Measurements from ENCODE around the gene MYO1F.

DNA sequence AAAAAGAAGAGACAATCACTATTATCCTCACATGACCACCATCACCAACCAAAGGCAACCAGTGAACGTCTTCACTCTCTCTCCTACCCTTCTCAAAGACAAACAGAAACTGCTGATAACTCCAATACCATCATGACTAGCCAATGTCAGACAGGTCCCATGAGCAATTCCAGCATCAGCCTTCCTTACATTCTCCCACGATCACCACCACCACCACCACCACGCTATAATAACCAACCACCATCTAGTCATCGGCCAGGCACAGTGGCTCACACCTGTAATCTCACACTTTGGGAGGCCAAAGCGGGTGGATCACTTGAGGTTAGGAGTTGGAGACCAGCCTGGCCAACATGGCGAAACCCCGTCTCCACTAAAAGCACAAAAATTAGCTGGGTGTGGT is 3.9 kb downstream of the MYO1F start:
- TF ChIP-seq, protein P1, sequence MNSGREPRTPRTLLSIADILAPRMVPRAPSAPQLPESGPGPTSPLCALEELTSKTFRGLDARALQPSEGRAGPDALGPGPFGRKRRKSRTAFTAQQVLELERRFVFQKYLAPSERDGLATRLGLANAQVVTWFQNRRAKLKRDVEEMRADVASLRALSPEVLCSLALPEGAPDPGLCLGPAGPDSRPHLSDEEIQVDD (CRISPR knock-in tag; IDR thresholded peaks at IDR 0.05; ENCODE audit: borderline replicate concordance), result no peak
- no peak for TF ChIP-seq ZNF431 (CRISPR knock-in tag; IDR thresholded peaks at IDR 0.05; ENCODE audit: borderline replicate concordance, low read depth)
- TF ChIP-seq ZNF3 (CRISPR knock-in tag; IDR thresholded peaks at IDR 0.05), result no peak
- TF ChIP-seq KLF16 (CRISPR knock-in tag; IDR thresholded peaks at IDR 0.05), result no peak
- no peak for TF ChIP-seq ZNF570 (CRISPR knock-in tag; IDR thresholded peaks at IDR 0.05; ENCODE audit: borderline replicate concordance)
- TF ChIP-seq, protein P2, sequence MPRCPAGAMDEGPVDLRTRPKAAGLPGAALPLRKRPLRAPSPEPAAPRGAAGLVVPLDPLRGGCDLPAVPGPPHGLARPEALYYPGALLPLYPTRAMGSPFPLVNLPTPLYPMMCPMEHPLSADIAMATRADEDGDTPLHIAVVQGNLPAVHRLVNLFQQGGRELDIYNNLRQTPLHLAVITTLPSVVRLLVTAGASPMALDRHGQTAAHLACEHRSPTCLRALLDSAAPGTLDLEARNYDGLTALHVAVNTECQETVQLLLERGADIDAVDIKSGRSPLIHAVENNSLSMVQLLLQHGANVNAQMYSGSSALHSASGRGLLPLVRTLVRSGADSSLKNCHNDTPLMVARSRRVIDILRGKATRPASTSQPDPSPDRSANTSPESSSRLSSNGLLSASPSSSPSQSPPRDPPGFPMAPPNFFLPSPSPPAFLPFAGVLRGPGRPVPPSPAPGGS (CRISPR knock-in tag; IDR thresholded peaks at IDR 0.05), result no peak
- TF ChIP-seq ARNT (IDR thresholded peaks at IDR 0.05), result no peak

All from HepG2 (cell line).